GM18505 (cell line): Measurements from ENCODE around the gene TRIM17.

ENCODE experiments used
- ATAC-seq: cut with Tn5 transposase; IDR thresholded peaks from one replicate; pipeline ENCODE4 v1.9.1; 2021; ENCODE audit not compliant: unreplicated experiment
- POLR2A ChIP-seq: IDR thresholded peaks from 4 replicates; pipeline ENCODE4 v1.6.1; 2011; ENCODE audit warnings: borderline replicate concordance; ENCODE audit not compliant: insufficient read depth, insufficient read length; ENCODE audit errors: extremely low read depth

TRIM17 gene

DNA sequence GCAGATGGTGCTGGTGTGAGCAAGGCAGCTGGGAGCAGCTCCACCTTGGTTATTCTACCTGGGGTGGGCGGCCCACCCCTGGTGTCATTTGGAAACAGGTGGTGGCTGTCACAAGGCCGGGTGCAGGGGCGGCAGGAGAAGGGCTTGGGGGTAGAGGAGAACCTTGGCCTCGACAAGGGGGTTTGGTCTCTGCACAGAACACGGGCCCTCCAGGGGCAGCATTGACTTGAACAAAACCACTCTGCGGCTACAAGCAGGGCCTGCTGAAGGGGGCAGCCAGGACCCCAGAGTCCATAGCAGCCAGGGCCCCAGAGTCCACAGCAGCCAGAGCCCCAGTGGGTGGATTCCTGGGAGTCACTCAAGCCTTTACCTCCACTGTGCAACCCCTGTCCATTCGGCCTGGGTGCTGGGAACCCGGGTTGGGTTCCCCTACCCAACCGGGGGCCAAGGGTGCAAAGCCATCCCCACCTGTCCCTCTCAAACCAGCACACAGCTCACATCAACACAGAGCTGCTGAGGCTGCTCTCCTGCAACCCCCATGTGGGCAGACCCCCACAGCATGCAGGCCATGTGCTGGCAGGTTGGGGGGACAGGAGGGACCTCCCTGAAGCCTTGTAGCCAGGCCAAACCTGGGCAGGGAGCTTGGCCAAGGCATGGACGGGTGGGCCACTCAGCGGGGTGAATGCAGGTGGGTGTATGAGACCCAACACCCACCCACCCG lies 17.8 kb downstream of the TRIM17 start:
- ATAC-seq, result no peak
- TF ChIP-seq POLR2A, result no peak

- no peak for TF ChIP-seq POLR2A
- no peak for ATAC-seq
Observed at GRCh38 chr1:228397966-228398365, 18.7 kb downstream of the TRIM17 start.

DNA sequence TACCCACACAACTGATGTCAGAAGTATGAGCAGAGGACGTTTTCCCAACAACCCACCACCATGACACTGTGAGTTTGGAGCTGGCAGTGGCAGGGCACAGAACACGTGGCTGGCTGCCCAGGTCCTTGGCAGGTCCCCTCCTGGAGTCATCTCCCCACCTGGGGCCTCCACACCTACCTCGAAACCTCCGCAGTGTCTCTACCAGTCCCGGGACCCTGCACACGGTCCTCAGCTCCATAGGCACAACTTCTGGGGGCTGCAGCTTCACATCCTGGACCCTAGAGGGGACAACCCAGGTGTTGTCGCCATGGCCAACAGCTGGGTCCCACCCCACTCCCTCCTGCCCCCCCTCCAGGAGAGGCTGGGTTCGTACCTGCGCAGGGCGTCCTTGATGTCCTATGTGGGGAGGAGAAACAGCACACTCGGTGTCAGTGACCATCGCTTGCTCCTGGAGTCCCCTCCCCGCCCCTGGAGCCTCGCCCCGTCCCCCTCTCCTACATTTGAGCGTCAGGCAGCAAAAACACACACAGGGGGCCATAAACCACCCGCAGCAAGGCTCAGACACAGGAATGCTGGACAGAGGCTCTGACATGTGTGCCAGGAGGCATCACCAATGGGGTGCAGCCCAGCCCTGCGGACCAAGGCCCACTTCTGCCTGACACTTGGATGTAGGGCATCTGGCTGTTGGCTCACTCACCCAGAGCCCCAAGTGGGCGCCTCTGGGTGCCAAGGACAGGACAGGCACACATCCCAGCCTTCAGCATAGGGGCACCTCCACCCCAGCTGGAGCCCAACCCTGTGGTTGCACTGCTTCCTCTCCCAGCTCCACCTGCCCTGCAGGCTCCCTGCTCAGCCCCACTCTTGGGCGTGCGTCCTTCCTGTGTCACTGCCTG lies 19.6 kb downstream of the TRIM17 start:
- TF ChIP-seq POLR2A, result no peak
- ATAC-seq, result no peak

- TF ChIP-seq POLR2A, result no peak
- ATAC-seq, result no peak
Observed at GRCh38 chr1:228394571-228395394, 21.9 kb downstream of the TRIM17 start.

- ATAC-seq, result no peak
- no peak for TF ChIP-seq POLR2A
Observed at GRCh38 chr1:228393811-228394570, 22.7 kb downstream of the TRIM17 start.

DNA sequence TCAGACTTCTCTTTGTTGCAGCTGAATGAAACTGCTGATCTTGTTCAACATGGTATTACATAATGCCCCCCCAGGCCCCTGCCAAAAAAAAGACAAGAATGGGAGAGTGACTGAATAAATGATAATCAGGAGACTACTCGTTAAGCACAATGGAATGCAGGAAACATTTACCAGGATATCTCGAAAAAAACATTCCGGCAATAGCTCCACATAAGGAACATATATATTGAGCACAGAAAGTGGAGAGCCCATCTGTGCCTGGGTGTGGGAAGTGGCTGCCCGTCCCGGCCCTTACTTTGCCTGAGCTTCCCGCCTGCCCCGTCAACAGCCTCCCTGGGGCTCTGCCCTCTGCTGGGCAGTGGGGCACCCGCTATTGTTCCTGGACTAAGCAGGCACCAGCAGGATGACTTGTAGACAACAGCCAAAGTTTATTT lies 23.4 kb downstream of the TRIM17 start:
- no peak for TF ChIP-seq POLR2A
- ATAC-seq, result no peak

DNA sequence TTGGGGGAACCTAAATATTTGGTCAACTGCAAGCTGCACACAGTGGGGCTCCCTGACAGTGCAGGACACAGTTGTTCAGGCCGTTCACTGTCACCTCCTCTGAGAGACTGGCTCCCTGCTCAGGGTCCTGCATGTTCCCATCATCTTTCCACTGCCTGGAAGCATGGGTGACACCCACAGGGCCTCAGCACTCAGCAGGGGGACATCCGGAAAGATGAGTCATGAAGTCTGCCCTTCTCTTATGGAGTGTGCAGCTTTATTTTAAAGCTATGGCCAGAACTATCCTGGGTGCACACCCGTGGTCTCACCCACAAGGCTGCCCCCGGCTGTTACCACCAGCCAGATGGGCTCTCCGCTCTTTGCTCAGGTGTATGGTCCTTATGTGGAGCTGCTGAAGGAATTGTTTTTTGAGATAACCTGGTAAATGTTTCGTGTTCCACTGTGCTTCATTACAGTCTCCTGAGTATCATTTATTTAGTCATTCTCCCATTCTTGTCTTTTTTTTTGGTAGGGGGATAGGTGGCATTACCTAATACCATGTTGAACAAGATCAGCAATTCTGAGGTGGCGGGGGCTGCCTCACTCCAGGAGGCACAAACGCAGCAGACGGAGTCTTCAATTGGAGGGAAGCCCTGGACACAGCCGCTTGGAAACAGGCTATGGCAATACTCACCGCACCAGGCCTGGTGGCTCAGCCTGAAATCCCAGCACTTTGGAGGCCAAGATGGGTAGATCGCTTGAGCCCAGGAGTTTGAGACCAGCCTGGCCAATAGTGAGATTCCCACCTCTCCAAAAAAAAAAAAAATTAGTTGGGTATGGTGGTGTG lies 24.3 kb downstream of the TRIM17 start:
- TF ChIP-seq POLR2A, result no peak
- ATAC-seq, result no peak

DNA sequence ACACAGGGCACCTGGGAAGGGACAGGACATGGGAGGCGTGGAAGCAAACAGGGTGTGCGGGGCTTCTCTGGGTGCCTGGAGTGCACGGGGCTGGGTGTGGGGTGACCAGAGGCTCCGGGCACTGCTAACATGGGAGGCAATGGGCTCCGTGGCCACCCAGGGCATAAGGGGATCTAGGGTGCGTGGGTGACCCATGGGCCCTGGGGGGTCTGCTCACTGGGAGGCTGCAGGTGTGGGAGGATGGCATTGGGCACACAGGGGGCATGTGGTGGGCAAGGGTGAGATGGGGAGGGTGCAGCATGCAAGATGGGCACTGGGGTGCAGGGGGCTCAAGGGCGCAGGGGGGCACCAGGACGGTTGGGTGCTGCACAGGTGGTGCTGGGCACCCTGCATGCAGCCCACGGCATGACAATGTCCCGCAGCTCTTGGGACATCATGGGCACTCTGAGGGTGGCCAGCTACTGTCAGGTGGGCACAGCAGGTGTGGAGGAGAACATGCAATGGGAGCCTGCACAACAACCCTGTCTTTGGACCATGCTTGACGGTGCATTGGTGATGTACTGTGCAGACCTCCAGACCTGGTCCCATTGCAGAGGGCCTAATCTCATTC lies 25.1 kb downstream of the TRIM17 start:
- no peak for ATAC-seq
- no peak for TF ChIP-seq POLR2A

DNA sequence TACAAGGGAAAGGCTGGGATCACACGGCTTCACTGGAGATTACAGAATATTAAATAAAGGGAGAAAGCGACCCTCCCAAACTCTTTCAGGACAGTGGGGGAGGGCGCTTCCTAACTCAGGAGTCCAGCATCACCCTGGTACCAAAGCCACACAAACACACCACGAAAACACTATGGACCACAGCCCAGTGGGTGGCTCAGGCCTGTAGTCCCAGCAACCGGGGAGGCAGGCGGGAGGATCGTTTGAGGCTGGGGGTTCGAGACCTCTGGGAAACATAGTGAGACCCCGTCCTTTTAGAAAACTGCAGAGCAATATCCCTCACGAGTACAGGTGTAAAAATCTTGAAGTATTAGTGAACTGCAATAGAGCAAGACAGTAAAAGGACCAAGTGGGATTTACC lies 26.0 kb downstream of the TRIM17 start:
- TF ChIP-seq POLR2A, result no peak
- ATAC-seq, result no peak

GRCh38 chr1:228387321-228387720 lies 29.3 kb downstream of the TRIM17 start:
- TF ChIP-seq POLR2A, result no peak

DNA sequence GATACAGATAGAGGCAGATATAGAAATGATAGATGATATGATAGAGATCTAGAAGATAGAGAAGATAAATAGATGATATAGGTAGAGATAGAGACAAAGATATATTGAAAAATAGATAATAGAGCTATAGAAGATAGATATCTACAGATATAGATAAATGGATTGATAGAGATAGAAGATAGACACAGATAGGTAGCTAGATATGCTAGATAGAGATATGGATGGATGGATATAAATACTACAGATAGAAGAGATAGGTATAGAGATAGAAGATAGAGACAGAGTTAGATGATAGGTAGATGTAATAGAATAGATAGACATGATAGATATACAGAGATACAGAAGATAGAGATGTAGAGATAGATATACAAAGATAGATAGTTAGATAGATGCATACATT lies 31.4 kb downstream of the TRIM17 start:
- no peak for ATAC-seq

More at GRCh38 chr1:228387321-228387720, 29.3 kb downstream of the TRIM17 start:
- no peak for ATAC-seq

More for the DNA sequence above, 31.4 kb downstream of the TRIM17 start:
- no peak for TF ChIP-seq POLR2A
